HG03060 (cell line): ENCODE measurements around the gene NABP2.
"Not testable (repeated sequence)": the region's sequence is repeated elsewhere in the genome, so short reads cannot be mapped to it uniquely, and the experiment has no call there.

ENCODE experiments used
- ATAC-seq: cut with Tn5 transposase; IDR thresholded peaks from one replicate; pipeline ENCODE4 v1.9.1; 2021; ENCODE audit warnings: low read depth, moderate number of reproducible peaks; ENCODE audit not compliant: unreplicated experiment

The NABP2 gene

GRCh38 chr12:56242986-56243385 is 18.8 kb downstream of the NABP2 start:
- ATAC-seq, result no peak

- no peak for ATAC-seq
These were observed 19.6 kb downstream of the NABP2 start for GRCh38 chr12:56243731-56244181.

DNA sequence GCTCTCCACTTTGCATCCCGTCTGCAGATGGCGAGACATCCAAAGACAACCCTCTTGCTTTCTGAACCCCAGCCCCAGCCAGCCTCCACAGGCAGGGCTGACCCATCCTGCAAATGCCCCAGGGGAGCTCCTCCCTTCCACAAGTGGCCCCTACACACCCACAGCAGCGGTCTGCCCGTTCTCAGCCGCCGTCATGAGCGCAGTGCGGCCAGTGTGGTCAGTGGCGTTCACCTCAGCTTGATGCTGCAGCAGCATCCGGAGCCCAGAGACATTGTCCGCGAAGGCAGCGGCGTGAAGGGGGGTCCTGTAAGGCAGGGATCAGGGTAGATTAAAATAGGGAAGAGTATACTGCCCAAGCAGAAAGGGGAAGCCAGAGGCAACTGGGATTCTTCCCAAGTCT is 20.4 kb downstream of the NABP2 start:
- ATAC-seq, result no peak

DNA sequence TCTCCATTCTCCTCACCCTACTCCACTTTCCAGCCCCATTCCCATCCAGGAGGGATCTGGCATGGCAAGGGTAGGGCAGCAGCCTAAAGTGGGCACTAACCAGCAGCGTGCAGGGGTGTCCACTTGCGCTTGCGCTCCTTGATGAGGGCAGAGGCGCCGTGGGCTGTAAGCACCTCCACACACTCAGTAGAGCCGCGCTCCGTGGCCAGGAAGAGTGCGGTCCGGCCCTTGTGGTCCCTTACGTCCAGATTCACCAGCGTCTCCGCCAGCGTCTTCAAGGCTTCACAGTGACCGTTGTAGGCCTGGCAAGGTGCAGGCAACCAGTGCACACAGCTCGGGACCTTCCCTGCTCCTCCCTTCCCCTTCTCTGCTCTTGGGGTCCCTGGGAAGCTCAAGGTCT is 23.8 kb downstream of the NABP2 start:
- no peak for ATAC-seq

DNA sequence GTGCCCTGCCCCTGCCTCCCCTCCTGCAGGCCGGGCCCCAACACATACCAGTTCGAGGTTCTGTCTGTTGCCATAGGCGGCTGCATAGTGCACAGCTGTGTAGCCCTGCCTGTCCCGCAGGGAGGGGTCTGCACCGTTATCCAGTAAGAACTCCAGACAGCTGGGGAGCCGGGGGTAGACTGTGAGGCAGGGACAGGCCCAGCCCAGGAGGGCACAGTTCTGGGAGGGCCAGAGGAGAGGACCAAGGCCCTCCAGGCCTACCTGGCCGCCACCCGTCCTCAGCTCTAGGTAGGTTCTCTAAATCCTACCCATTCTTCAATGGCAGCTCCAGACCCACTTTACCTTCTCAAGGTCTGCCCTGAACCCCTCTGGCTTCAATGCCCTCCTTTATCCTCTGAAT is 24.6 kb downstream of the NABP2 start:
- no peak for ATAC-seq

DNA sequence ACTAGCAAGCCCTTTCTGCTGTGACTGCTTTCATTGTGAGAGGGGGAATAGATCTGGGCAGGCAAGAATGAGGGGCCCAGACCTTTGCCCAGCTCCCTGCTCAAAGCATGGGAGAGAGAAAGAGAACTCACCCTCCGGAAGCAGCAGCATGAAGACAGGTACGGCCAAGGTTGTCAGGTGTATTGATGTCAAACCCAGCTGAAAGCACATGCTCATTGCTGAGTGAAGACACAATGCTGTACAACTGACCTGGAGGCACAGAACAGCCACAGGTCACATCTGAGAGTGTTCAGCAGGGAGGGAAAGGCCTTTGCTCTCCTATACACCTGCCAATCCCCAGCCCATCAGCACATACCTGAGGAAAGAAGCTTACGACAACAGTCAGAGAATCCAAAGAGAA is 28.5 kb downstream of the NABP2 start:
- ATAC-seq, result no peak

DNA sequence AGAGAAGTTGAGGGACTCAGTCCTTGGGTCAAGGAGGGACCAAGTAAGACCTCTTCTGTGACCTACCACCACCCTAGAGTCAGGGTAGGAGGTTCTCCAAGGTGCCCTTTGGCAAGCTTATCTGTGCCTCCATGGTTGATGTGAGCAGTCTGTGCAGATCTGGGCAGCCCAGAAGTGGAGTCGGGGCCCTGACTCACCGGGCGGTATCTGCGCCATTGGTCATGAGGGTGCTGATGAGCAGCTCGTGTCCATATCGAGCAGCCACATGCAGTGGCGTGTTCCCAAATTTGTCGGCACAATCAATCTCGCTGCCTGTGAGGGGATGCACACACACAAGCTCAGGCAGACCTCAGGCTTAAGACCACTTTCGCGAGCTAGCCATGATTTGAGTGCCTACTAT is 28.9 kb downstream of the NABP2 start:
- no peak for ATAC-seq

DNA sequence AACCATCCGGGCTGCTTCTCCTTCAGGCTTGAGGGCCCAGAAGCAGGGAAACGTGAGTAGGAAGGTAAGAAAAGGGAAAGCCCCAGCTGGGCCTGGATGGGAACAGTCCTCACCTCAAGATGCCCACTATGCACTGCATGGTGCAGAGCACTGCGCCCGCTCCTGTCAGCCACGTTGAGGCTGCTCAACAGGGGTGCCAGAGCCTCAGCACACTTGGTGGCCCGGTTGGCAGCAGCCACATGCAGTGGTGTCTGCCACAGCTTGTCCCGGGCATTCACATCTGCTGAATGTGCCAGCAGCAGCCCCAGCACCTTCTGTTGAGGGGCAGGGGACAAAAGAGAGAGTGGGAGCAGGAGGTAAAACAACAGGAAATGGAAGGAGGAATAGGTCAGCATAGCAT is 31.5 kb downstream of the NABP2 start:
- no peak for ATAC-seq

GRCh38 chr12:56256326-56256960 is 32.3 kb downstream of the NABP2 start:
- ATAC-seq, result no peak

- no peak for ATAC-seq
These were observed 32.9 kb downstream of the NABP2 start for GRCh38 chr12:56257071-56257470.

- no peak for ATAC-seq
These were observed 33.4 kb downstream of the NABP2 start for GRCh38 chr12:56257491-56258067.

GRCh38 chr12:56258068-56258819 is 34.1 kb downstream of the NABP2 start, which contains the start of gene ANKRD52:
Gene ANKRD52 (minus strand): TSS chr12:56258384. CDS start chr12:56258269, 115 bp downstream.
- ATAC-seq, result peak; percentile 64

DNA sequence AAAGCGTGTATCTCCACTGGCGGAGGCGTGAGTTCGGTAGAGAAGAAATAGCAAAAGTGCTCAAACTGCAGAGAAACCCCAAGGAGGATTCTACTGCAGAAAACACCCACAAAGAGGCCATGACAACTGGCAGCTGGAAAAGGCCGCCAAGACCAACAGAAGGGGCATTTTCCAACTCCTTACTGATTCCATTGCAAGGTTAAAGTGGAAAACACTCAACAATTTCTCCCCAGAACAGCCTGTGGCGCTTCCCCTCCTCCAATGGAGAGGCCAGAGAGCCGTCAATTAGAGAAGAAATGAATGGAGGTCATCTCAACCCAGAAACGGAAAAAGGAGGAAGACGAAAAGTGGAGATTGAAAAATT is 34.7 kb downstream of the NABP2 start:
- no peak for ATAC-seq

DNA sequence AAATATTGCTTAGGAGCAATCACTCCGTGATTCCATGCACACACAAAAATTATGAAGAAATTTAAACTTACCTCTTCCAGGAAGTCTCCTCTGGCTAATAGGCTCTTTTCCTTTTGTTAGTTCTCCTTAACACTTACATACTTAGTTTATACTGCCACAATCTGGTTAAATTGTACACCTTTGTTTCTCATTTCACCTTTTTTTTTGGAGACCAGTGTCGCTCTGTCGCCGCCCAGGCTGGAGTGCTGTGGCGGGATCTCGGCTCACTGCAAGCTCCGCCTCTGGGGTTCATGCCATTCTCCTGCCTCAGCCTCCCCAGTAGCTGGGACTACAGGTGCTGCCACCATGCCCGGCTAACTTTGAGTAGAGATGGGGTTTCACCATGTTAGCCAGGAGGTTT is 36.2 kb downstream of the NABP2 start:
- no peak for ATAC-seq

GRCh38 chr12:56260921-56261320 is 36.8 kb downstream of the NABP2 start:
- ATAC-seq, result no peak

DNA sequence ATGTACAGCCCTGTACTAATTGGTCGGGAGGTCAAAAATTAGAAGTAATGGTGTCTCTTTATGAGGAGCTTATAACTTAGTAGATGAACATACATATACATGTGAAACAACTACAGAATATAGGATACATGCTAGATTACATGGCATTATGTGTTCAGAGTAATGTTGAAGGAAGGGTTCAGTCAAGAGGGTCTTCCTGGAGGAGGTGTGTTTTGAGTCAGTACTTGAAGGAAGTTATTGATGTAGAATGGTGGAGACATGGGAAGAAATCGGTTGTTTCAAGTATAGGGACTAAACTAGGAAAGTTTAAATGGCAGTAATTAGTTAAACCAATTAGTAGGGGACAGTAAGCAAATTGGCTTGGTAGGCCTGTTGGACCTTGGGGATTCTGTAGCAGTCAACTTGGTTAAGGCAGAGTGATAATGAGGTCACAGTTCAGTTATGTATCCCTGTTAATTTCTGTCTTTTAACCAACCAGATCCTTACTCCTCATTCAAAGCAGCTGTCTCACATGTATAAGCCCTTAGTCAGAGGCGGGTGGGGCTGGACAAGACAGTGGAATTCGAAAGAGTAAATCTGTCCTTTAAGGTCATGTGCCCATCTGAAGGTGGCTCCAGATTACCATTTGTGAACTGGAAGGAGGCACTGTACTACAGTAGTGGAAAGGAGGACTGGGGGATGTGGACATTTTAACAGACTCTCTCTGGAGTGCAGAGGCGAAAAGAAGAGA is 37.5 kb downstream of the NABP2 start:
- ATAC-seq, result no peak

DNA sequence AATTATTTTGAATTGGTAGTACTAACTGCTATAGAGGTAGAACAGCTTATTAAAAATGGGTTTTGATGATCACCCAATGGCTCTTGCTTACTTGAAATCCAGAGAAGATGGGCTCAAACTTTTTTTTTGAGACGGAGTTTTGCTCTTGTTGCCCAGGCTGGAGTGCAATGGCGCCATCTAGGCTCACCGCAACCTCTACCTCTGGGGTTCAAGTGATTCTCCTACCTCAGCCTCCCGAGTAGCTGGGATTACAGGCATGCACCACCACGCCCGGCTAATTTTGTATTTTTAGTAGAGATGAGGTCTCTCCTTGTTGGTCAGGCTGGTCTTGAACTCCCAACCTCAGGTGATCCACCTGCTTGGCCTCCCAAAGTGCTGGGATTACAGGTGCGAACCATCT is 38.8 kb downstream of the NABP2 start:
- not testable (repeated sequence) for ATAC-seq

- ATAC-seq, result not testable (repeated sequence)
These were observed 42.0 kb downstream of the NABP2 start for GRCh38 chr12:56266068-56266692.

DNA sequence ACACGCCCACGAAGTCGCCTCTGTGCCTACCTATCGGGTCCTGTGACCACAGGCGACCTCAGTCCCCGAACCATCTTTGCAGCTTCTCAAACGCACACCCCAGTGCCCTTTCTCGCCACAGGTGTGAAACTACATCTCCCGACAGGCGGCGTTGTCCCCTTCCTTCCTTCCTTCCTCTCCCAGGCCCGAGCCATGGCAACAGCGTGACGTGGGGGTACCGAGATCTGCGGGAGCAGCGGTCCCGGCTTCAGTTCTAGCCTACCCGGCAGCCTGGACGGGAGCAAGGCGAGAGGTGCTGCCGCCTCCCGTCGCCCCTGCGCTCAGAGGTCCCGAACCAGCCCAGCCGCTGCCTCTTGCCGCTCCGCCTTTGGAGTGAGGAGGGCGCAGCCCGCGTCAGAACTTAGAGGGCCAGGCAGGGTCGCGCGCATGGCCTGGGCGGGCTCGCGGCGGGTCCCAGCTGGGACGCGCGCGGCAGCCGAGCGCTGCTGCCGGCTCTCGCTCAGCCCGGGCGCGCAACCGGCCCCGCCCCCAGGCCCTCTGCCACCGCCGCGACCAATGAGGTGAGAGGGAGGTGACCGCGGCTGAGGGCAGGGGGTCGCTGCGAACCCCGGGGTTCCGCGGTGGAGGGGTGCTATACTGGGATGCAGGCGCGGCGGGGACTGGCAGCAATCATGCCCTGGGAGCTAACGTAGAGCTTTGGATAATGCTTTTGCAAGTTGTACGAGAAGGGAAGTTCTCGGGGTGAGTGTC is 42.7 kb downstream of the NABP2 start, which contains the start of gene COQ10A:
Gene COQ10A (plus strand): TSS at position 250 of the 750 bp plus-strand sequence. CDS start 177 bp downstream, at position 427.
- peak; percentile 45 for ATAC-seq
